GM12891 (cell line): ENCODE results near the gene CRTAP.

Experiments
- PAX5 ChIP-seq: IDR thresholded peaks from 2 replicates; pipeline ENCODE4 v1.6.1; 2011; ENCODE audit warnings: low read length, moderate library complexity, mild to moderate bottlenecking; ENCODE audit not compliant: insufficient read depth, severe bottlenecking
- POLR2A ChIP-seq: IDR thresholded peaks from 2 replicates; pipeline ENCODE4 v1.6.1; 2011; ENCODE audit warnings: low read depth, low read length, control low read depth
- POLR2AphosphoS5 ChIP-seq: IDR thresholded peaks from 2 replicates; pipeline ENCODE4 v1.6.1; 2011; ENCODE audit warnings: low read depth, low read length, control low read depth
- POU2F2 ChIP-seq: IDR thresholded peaks from 2 replicates; pipeline ENCODE4 v1.6.1; 2011; ENCODE audit warnings: low read depth, mild to moderate bottlenecking, control low read depth, low read length, moderate library complexity
- SPI1 ChIP-seq: IDR thresholded peaks from 2 replicates; pipeline ENCODE4 v1.6.1; 2011; ENCODE audit warnings: low read depth, low read length, control low read depth
- TAF1 ChIP-seq: IDR thresholded peaks from 2 replicates; pipeline ENCODE4 v1.6.1; 2011; ENCODE audit warnings: low read depth, low read length, control low read depth

GRCh38 chr3:33111581-33111980 lies 2.2 kb upstream of the CRTAP start:
- TF ChIP-seq POLR2A (no peak), SPI1 (no peak), TAF1 (no peak), POLR2AphosphoS5 (no peak), PAX5 (no peak), POU2F2 (no peak)
